22Rv1 (cell line): Measurements from ENCODE around the gene SAT1.

Source experiments
- CTCF ChIP-seq: fragments of 450-650 bp; IDR thresholded peaks from 2 replicates; pipeline ENCODE4 v1.5.1; 2017; ENCODE audit warnings: mild to moderate bottlenecking
- ZFX ChIP-seq: fragments of 450-650 bp; IDR thresholded peaks from 2 replicates; pipeline ENCODE4 v1.6.1; 2017; ENCODE audit warnings: antibody characterized with exemption, borderline replicate concordance

GRCh38 chrX:23822841-23823240 is 39.9 kb downstream of the SAT1 start:
- no peak for TF ChIP-seq CTCF
- TF ChIP-seq ZFX: no peak
